SH-SY5Y (cell line): ENCODE data around the gene NCK2.

Experiments used
- GATA2 ChIP-seq: IDR thresholded peaks from 2 replicates; pipeline ENCODE4 v1.6.1; 2011; ENCODE audit warnings: mild to moderate bottlenecking, low read depth, low read length
- GATA3 ChIP-seq: IDR thresholded peaks from 2 replicates; pipeline ENCODE4 v1.6.1; 2011; ENCODE audit warnings: low read depth, mild to moderate bottlenecking, low read length, moderate library complexity

DNA sequence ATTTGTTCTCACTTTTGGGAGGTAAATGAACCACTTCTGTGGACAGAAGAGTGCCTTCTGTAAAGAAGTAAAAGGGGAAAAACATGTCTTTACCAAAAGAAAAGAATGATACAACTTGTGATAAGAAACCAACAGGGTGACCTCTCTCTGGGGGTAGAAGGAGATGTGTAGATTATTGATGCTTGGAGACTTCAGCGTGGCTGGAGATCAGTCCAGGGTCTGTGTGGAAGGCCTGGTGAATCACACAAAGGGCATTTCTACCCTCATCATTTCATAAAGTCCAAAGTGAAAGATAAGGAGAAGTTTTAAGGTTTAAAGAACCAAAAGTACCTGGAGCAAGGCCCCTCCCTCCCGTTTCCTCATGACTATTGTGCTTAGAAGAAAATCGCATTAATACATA lies 142.5 kb downstream of the NCK2 start:
- TF ChIP-seq GATA2 = no peak
- TF ChIP-seq GATA3 = no peak
